MM.1S (cell line): ENCODE data around the gene CHKB.
"Not testable (repeated sequence)": the region's sequence is repeated elsewhere in the genome, so short reads cannot be mapped to it uniquely, and the experiment has no call there.

ENCODE experiments used
- DNase-seq: peaks from one replicate; pipeline ENCODE4 v3.0.0-alpha.2; 2015
- H2AFZ ChIP-seq: fragments of 300-600 bp; sonication (generic); 2 replicates; pipeline ENCODE4 v1.6.0; 2016; ENCODE audit warnings: antibody characterized with exemption, low read length
- H3F3A ChIP-seq: fragments of 300-600 bp; sonication (generic); 2 replicates; pipeline ENCODE4 v1.6.1; 2016; ENCODE audit warnings: mild to moderate bottlenecking, antibody characterized with exemption, low read length, moderate library complexity, mixed read lengths; ENCODE audit not compliant: insufficient read depth
- H3K27ac ChIP-seq: fragments of 300-600 bp; sonication (generic); 2 replicates; pipeline ENCODE4 v1.5.1; 2016; ENCODE audit warnings: mild to moderate bottlenecking, low read length
- H3K27me3 ChIP-seq: fragments of 300-600 bp; sonication (generic); replicated peaks from 2 replicates; pipeline ENCODE4 v1.6.0; 2016; ENCODE audit warnings: low read length; ENCODE audit not compliant: insufficient read depth
- H3K36me3 ChIP-seq: fragments of 300-600 bp; sonication (generic); replicated peaks from 2 replicates; pipeline ENCODE4 v1.6.1; 2016; ENCODE audit warnings: mild to moderate bottlenecking, low read length, mixed read lengths; ENCODE audit not compliant: insufficient read depth
- H3K4me1 ChIP-seq: fragments of 300-600 bp; sonication (generic); 2 replicates; pipeline ENCODE4 v1.6.1; 2016; ENCODE audit warnings: low read length, mixed read lengths
- H3K4me2 ChIP-seq: fragments of 300-600 bp; sonication (generic); 2 replicates; pipeline ENCODE4 v1.6.0; 2016; ENCODE audit warnings: low read depth, low read length
- H3K4me3 ChIP-seq: fragments of 300-600 bp; sonication (generic); 2 replicates; pipeline ENCODE4 v1.5.1; 2016; ENCODE audit warnings: low read length, mixed read lengths
- H3K79me2 ChIP-seq: fragments of 300-600 bp; sonication (generic); 2 replicates; pipeline ENCODE4 v1.6.1; 2016; ENCODE audit warnings: mixed run types, low read length, mixed read lengths
- H3K9ac ChIP-seq: fragments of 300-600 bp; sonication (generic); 2 replicates; pipeline ENCODE4 v1.6.1; 2016; ENCODE audit warnings: low read length, mixed read lengths
- H3K9me2 ChIP-seq: fragments of 300-600 bp; sonication (generic); replicated peaks from 2 replicates; pipeline ENCODE4 v1.6.1; 2016; ENCODE audit warnings: mild to moderate bottlenecking, low read length, mixed read lengths; ENCODE audit not compliant: insufficient read depth
- H3K9me3 ChIP-seq: fragments of 300-600 bp; sonication (generic); replicated peaks from 2 replicates; pipeline ENCODE4 v1.6.1; 2016; ENCODE audit warnings: mild to moderate bottlenecking, low read length, mixed read lengths; ENCODE audit not compliant: insufficient read depth
- H4K20me1 ChIP-seq: fragments of 300-600 bp; sonication (generic); 2 replicates; pipeline ENCODE4 v1.6.1; 2016; ENCODE audit warnings: mild to moderate bottlenecking, low read length, moderate library complexity, mixed read lengths; ENCODE audit not compliant: insufficient read depth
- EZH2 ChIP-seq: fragments of 300-600 bp; sonication (generic); optimal IDR thresholded peaks from 2 replicates; pipeline ENCODE3; 2017; ENCODE audit warnings: low read depth, mild to moderate bottlenecking, antibody characterized with exemption, low read length, mixed read lengths
- EZH2phosphoT487 ChIP-seq: fragments of 300-600 bp; sonication (generic); IDR thresholded peaks from 2 replicates; pipeline ENCODE4 v1.6.1; 2018; ENCODE audit warnings: antibody characterized with exemption, low read length
- TF ChIP-seq, protein P1 (sequence below): fragments of 300-600 bp; sonication (generic); IDR thresholded peaks from 2 replicates; pipeline ENCODE4 v1.5.1; 2016; ENCODE audit warnings: antibody characterized with exemption, low read length, mixed read lengths

CHKB gene

DNA sequence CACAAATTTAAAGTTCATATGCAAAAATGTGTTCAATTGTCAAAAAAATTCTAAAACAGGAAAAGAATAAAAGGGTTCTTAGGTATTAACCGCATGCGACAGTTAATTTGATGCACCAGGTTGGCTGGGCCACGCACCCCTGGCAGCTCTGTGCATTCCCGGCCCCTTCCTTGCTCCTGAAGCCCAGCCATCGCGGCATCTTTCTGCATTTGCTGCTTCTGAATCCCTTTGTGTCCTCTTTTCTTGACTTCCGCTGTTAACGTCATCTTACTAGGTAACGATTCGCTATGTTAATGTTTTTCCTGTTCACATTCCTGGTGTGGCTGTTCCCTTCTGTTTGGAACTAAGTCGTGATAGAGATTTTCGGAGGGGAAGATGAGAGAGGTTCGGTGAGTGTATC, 44.9 kb downstream of the CHKB start:
- H3K27me3 ChIP-seq, result no peaks in the 10 kb centered on the region
- no peak overlapping the region for H2AFZ ChIP-seq
- H3K4me2 ChIP-seq, result no peak overlapping the region
- peaks cover 49% of the 10 kb centered on the region for H3K4me1 ChIP-seq
- no peaks in the 10 kb centered on the region for H3K79me2 ChIP-seq
- no peak overlapping the region for H3K9ac ChIP-seq
- H3F3A ChIP-seq, result peaks cover 49% of the 10 kb centered on the region
- no peaks in the 10 kb centered on the region for H3K36me3 ChIP-seq
- H3K9me2 ChIP-seq, result no peaks in the 10 kb centered on the region
- H3K9me3 ChIP-seq, result no peaks in the 10 kb centered on the region
- no peak for DNase-seq
- TF ChIP-seq, protein P1, sequence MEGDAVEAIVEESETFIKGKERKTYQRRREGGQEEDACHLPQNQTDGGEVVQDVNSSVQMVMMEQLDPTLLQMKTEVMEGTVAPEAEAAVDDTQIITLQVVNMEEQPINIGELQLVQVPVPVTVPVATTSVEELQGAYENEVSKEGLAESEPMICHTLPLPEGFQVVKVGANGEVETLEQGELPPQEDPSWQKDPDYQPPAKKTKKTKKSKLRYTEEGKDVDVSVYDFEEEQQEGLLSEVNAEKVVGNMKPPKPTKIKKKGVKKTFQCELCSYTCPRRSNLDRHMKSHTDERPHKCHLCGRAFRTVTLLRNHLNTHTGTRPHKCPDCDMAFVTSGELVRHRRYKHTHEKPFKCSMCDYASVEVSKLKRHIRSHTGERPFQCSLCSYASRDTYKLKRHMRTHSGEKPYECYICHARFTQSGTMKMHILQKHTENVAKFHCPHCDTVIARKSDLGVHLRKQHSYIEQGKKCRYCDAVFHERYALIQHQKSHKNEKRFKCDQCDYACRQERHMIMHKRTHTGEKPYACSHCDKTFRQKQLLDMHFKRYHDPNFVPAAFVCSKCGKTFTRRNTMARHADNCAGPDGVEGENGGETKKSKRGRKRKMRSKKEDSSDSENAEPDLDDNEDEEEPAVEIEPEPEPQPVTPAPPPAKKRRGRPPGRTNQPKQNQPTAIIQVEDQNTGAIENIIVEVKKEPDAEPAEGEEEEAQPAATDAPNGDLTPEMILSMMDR, result no peak
- TF ChIP-seq EZH2 (no peak), EZH2phosphoT487 (no peak)
- no peak overlapping the region for H3K27ac ChIP-seq
- H3K4me3 ChIP-seq, result no peak overlapping the region
- no peaks in the 10 kb centered on the region for H4K20me1 ChIP-seq

DNA sequence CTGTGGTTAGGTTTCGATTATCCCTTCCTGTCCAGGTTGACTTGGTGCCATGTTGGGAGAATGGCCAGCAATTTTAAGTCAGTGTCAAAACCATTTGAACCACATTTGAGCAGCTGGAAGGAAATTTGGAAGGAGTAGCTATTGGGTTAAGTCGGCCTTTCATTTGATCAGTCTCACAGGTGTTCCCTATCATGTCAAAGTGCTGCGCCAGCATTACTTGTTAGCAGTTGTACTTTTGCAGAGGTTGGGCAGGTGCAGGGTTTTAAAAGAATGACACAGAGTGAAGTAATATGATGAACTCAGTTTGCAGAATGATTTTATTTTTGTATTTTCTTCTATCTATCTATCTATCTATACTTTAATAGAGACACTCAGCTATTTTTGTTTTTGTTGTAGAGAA, 46.4 kb downstream of the CHKB start:
- no peak overlapping the region for H2AFZ ChIP-seq
- peak overlapping the region; percentile 63 for H3K4me2 ChIP-seq
- H3K27ac ChIP-seq, result peak overlapping the region; percentile 64; the same call in 1 of the 2 replicates
- peaks cover 49% of the 10 kb centered on the region for H3K4me1 ChIP-seq
- peak overlapping the region; percentile 13; the same call in 1 of the 2 replicates for H3K9ac ChIP-seq
- H3K79me2 ChIP-seq, result no peaks in the 10 kb centered on the region
- H3K4me3 ChIP-seq, result no peak overlapping the region
- H3K9me3 ChIP-seq, result no peaks in the 10 kb centered on the region
- no peaks in the 10 kb centered on the region for H3K9me2 ChIP-seq
- H3K36me3 ChIP-seq, result no peaks in the 10 kb centered on the region
- peaks cover 45% of the 10 kb centered on the region for H3F3A ChIP-seq
- TF ChIP-seq EZH2 (no peak), EZH2phosphoT487 (no peak)
- TF ChIP-seq, protein P1, result no peak
- peak; percentile 88 for DNase-seq
- H4K20me1 ChIP-seq, result no peaks in the 10 kb centered on the region
- peaks cover 6% of the 10 kb centered on the region; the same call in 1 of the 2 replicates for H3K27me3 ChIP-seq

GRCh38 chr22:50535113-50535512, 47.5 kb downstream of the CHKB start:
- Histone ChIP-seq H3K9me3 (no peaks in the 10 kb centered on the region), H3K79me2 (no peaks in the 10 kb centered on the region), H3K27ac (no peak overlapping the region), H3F3A (peaks cover 38% of the 10 kb centered on the region), H3K9ac (no peak overlapping the region), H3K4me3 (no peak overlapping the region), H3K27me3 (peaks cover 9% of the 10 kb centered on the region; the same call in 1 of the 2 replicates), H3K9me2 (no peaks in the 10 kb centered on the region), H3K4me2 (no peak overlapping the region), H2AFZ (no peak overlapping the region), H3K4me1 (peaks cover 51% of the 10 kb centered on the region), H3K36me3 (no peaks in the 10 kb centered on the region), H4K20me1 (no peaks in the 10 kb centered on the region)
- TF ChIP-seq EZH2 (no peak), EZH2phosphoT487 (no peak)
- TF ChIP-seq, protein P1, result no peak
- DNase-seq, result no peak

- H3K27me3 ChIP-seq, H3K9me3 ChIP-seq, H3K79me2 ChIP-seq, H2AFZ ChIP-seq, H3K4me3 ChIP-seq, H3K9ac ChIP-seq, H3K27ac ChIP-seq, H3K4me2 ChIP-seq, H4K20me1 ChIP-seq, H3K9me2 ChIP-seq, H3K36me3 ChIP-seq: not testable (repeated sequence)
- H3K4me1 ChIP-seq, result peaks cover 45% of the 10 kb centered on the region
- DNase-seq, result peak; percentile 24
- peaks cover 27% of the 10 kb centered on the region for H3F3A ChIP-seq
These were observed 48.6 kb downstream of the CHKB start for GRCh38 chr22:50533856-50534711.
